NCI-H82 (cell line): Measurements from ENCODE around the gene SYS1.

Experiments used
- DNase-seq: peaks from one replicate; lab custom pipeline; 2025; lab: John Stamatoyannopoulos, UW

The SYS1 gene

DNA sequence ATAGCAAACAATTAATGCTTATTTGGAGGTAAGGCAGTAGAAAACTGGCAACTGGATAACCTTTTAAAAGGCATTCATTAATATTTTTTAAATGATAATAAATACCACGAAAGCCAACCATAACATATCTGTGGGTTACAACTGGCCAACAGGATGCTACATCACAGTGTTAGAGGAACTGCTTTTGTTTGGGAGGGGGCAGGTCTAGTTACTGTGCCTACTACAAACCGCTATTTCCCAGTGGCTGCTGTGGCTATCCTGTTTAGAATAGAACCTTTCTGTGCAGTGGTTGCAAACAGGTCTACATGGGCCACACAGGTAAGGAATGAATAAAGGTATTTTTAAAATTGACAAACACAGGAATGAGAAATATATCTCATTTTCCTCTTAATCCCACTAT, 54.0 kb downstream of the SYS1 start:
- DNase-seq = no peak
